Skeletal muscle cell (primary cell): Measurements from ENCODE around the gene GPAM.
A peak's percentile ranks its signal among the peaks of the same experiment; 100 is the strongest.

Experiments used
- DNase-seq: peaks from one replicate; pipeline ENCODE4 v3.0.0-alpha.2; 2010; ENCODE audit warnings: low read depth
- H3K4me3 ChIP-seq: 2 replicates; pipeline ENCODE4 v1.5.1; 2011; ENCODE audit warnings: low read depth, mild to moderate bottlenecking, control low read depth, low read length, moderate library complexity

Gene GPAM

GRCh38 chr10:112191041-112191590, 7.6 kb upstream of the GPAM start:
- no peak for DNase-seq
- no peak overlapping the region for H3K4me3 ChIP-seq

- no peak overlapping the region for H3K4me3 ChIP-seq
- DNase-seq: no peak
Measured at GRCh38 chr10:112189465-112189864, 5.9 kb upstream of the GPAM start.

- DNase-seq: no peak
- no peak overlapping the region for H3K4me3 ChIP-seq
Measured at GRCh38 chr10:112187527-112187926, 4.0 kb upstream of the GPAM start.

GRCh38 chr10:112185959-112186358, 2.4 kb upstream of the GPAM start:
- DNase-seq: no peak
- H3K4me3 ChIP-seq: no peak overlapping the region

GRCh38 chr10:112184379-112184778, 814 bp upstream of the GPAM start:
- DNase-seq: no peak

GRCh38 chr10:112184052-112184371, 447 bp upstream of the GPAM start:
- peak overlapping the region; percentile 96 for H3K4me3 ChIP-seq
- DNase-seq: no peak

More at GRCh38 chr10:112184379-112184778, 814 bp upstream of the GPAM start:
- H3K4me3 ChIP-seq: peak overlapping the region; percentile 96

GRCh38 chr10:112182784-112183328, 709 bp downstream of the GPAM start:
- DNase-seq: no peak
- peak overlapping the region; percentile 96 for H3K4me3 ChIP-seq

- no peak overlapping the region for H3K4me3 ChIP-seq
- DNase-seq: no peak
Measured at GRCh38 chr10:112177247-112177646, 6.3 kb downstream of the GPAM start.

- DNase-seq: no peak
- no peak overlapping the region for H3K4me3 ChIP-seq
Measured at GRCh38 chr10:112176543-112176942, 7.0 kb downstream of the GPAM start.

- DNase-seq: no peak
- H3K4me3 ChIP-seq: no peak overlapping the region
Measured at GRCh38 chr10:112175409-112175808, 8.2 kb downstream of the GPAM start.

- DNase-seq: no peak
- no peak overlapping the region for H3K4me3 ChIP-seq
Measured at GRCh38 chr10:112173206-112173605, 10.4 kb downstream of the GPAM start.

GRCh38 chr10:112168733-112169132, 14.8 kb downstream of the GPAM start:
- DNase-seq: no peak
- H3K4me3 ChIP-seq: no peak overlapping the region

GRCh38 chr10:112166800-112167199, 16.8 kb downstream of the GPAM start:
- no peak overlapping the region for H3K4me3 ChIP-seq
- no peak for DNase-seq

- no peak for DNase-seq
- H3K4me3 ChIP-seq: no peak overlapping the region
Measured at GRCh38 chr10:112161757-112162518, 21.6 kb downstream of the GPAM start.

GRCh38 chr10:112160834-112161233, 22.7 kb downstream of the GPAM start:
- no peak for DNase-seq
- no peak overlapping the region for H3K4me3 ChIP-seq

GRCh38 chr10:112159469-112159868, 24.1 kb downstream of the GPAM start:
- no peak overlapping the region for H3K4me3 ChIP-seq

GRCh38 chr10:112151524-112152039, 32.0 kb downstream of the GPAM start:
- DNase-seq: no peak
- no peak overlapping the region for H3K4me3 ChIP-seq

More at GRCh38 chr10:112159469-112159868, 24.1 kb downstream of the GPAM start:
- DNase-seq: no peak

- DNase-seq: no peak
- H3K4me3 ChIP-seq: no peak overlapping the region
Measured at GRCh38 chr10:112148331-112148730, 35.2 kb downstream of the GPAM start.

- no peak overlapping the region for H3K4me3 ChIP-seq
- DNase-seq: no peak
Measured at GRCh38 chr10:112146799-112147198, 36.8 kb downstream of the GPAM start.

- no peak for DNase-seq
- H3K4me3 ChIP-seq: no peak overlapping the region
Measured at GRCh38 chr10:112145263-112145662, 38.3 kb downstream of the GPAM start.

GRCh38 chr10:112143420-112143819, 40.1 kb downstream of the GPAM start:
- DNase-seq: no peak
- no peak overlapping the region for H3K4me3 ChIP-seq
